Measurements from ENCODE around the gene RRP12.
"Not testable (repeated sequence)": the region's sequence is repeated elsewhere in the genome, so short reads cannot be mapped to it uniquely, and the experiment has no call there.

Gene RRP12

GRCh38 chr10:97400665-97401454 lies at the start of gene RRP12:
Gene RRP12 (minus strand): TSS chr10:97401340. CDS start chr10:97401231, 109 bp downstream.
- peak; percentile 94 for DNase-seq

- no peak for DNase-seq
Observed at GRCh38 chr10:97450828-97451227, 49.7 kb upstream of the RRP12 start.

GRCh38 chr10:97445722-97446639 lies 44.8 kb upstream of the RRP12 start, which contains the start of the genes EXOSC1 and ZDHHC16:
Gene EXOSC1 (minus strand): TSS chr10:97446006. CDS start chr10:97445985, 21 bp downstream.
Gene ZDHHC16 (plus strand): TSS chr10:97446175. CDS start chr10:97451676, 5,501 bp downstream.
- peak; percentile 97 for DNase-seq

GRCh38 chr10:97445357-97445721 lies 44.2 kb upstream of the RRP12 start:
- DNase-seq, result no peak

- no peak for DNase-seq
Observed at GRCh38 chr10:97444212-97444611, 43.1 kb upstream of the RRP12 start.

GRCh38 chr10:97442277-97442676 lies 41.1 kb upstream of the RRP12 start:
- DNase-seq, result no peak

GRCh38 chr10:97435211-97435610 lies 34.1 kb upstream of the RRP12 start:
- DNase-seq, result no peak

GRCh38 chr10:97434557-97434956 lies 33.4 kb upstream of the RRP12 start:
- no peak for DNase-seq

GRCh38 chr10:97434055-97434454 lies 32.9 kb upstream of the RRP12 start:
- DNase-seq, result no peak

GRCh38 chr10:97428572-97428981 lies 27.4 kb upstream of the RRP12 start:
- DNase-seq, result no peak

GRCh38 chr10:97427571-97428179 lies 26.5 kb upstream of the RRP12 start:
- DNase-seq, result no peak

GRCh38 chr10:97426776-97427570 lies 25.8 kb upstream of the RRP12 start:
- no peak for DNase-seq

- peak; percentile 97 for DNase-seq
Observed at GRCh38 chr10:97425964-97426775, 25.0 kb upstream of the RRP12 start, which contains the start of gene PGAM1. Gene PGAM1 (plus strand): TSS chr10:97426191. CDS start chr10:97426308, 117 bp downstream.

GRCh38 chr10:97423757-97424098 lies 22.6 kb upstream of the RRP12 start:
- not testable (repeated sequence) for DNase-seq

GRCh38 chr10:97416565-97416964 lies 15.4 kb upstream of the RRP12 start:
- DNase-seq, result no peak

- no peak for DNase-seq
Observed at GRCh38 chr10:97412891-97413304, 11.8 kb upstream of the RRP12 start.

GRCh38 chr10:97411406-97411805 lies 10.3 kb upstream of the RRP12 start:
- no peak for DNase-seq

- no peak for DNase-seq
Observed at GRCh38 chr10:97408496-97408992, 7.4 kb upstream of the RRP12 start.

- no peak for DNase-seq
Observed at GRCh38 chr10:97407952-97408248, 6.8 kb upstream of the RRP12 start.

GRCh38 chr10:97407211-97407951 lies 6.2 kb upstream of the RRP12 start:
- DNase-seq, result peak; percentile 64

- DNase-seq, result not testable (repeated sequence)
Observed at GRCh38 chr10:97406483-97406882, 5.3 kb upstream of the RRP12 start.

Measured in midbrain (tissue), 1 donor.